Immature natural killer cell (primary cell): Measurements from ENCODE around the gene C17orf114. TPM values are rescaled to one million over a fixed set of nuclear protein-coding genes. Genes with fewer than 3 reads are reported as not detected.

Experiments used
- DNase-seq, 3 donors: peaks; one replicate each; pipeline ENCODE4 v3.0.0; 2022; ENCODE audit warnings: mixed read lengths in 1 of 3
- H3K27ac Mint-ChIP-seq, 6 donors: one replicate each; pipeline ENCODE4 v1.8.0; 2020; ENCODE audit warnings: mixed read lengths in 6 of 6, mild to moderate bottlenecking in 5 of 6, inconsistent platforms in 4 of 6, moderate library complexity in 3 of 6
- H3K27me3 Mint-ChIP-seq, 3 donors: one replicate each; pipeline ENCODE4 v1.8.0; 2020 to 2021; ENCODE audit warnings: low read depth in 3 of 3, mild to moderate bottlenecking in 3 of 3, mixed read lengths in 3 of 3, moderate library complexity in 3 of 3, inconsistent platforms in 1 of 3
- H3K36me3 Mint-ChIP-seq, 3 donors: one replicate each; pipeline ENCODE4 v1.8.0; 2020; ENCODE audit warnings: mixed read lengths in 3 of 3, inconsistent platforms in 2 of 3, mild to moderate bottlenecking in 2 of 3
- H3K4me1 Mint-ChIP-seq, 2 donors: one replicate each; pipeline ENCODE4 v1.8.0; 2020; ENCODE audit warnings: inconsistent platforms in 2 of 2, mild to moderate bottlenecking in 2 of 2, mixed read lengths in 2 of 2, moderate library complexity in 1 of 2
- H3K4me3 Mint-ChIP-seq, 5 donors: one replicate each; pipeline ENCODE4 v1.8.0; 2020; ENCODE audit warnings: mild to moderate bottlenecking in 5 of 5, mixed read lengths in 5 of 5, inconsistent platforms in 3 of 5, moderate library complexity in 3 of 5
- H3K9me3 Mint-ChIP-seq, 6 donors: one replicate each; pipeline ENCODE4 v1.8.0; 2020; ENCODE audit warnings: mild to moderate bottlenecking in 6 of 6, mixed read lengths in 6 of 6, inconsistent platforms in 4 of 6, moderate library complexity in 3 of 6
- polyA plus RNA-seq, 3 donors: library from polyadenylated mRNA; unstranded; fragments of 300-500 nt; fragmentation: Illumina TruSeq; gene quantifications; one replicate each; pipeline ENCODE4 v1.2.3, GENCODE V29; 2021

Gene C17orf114

DNA sequence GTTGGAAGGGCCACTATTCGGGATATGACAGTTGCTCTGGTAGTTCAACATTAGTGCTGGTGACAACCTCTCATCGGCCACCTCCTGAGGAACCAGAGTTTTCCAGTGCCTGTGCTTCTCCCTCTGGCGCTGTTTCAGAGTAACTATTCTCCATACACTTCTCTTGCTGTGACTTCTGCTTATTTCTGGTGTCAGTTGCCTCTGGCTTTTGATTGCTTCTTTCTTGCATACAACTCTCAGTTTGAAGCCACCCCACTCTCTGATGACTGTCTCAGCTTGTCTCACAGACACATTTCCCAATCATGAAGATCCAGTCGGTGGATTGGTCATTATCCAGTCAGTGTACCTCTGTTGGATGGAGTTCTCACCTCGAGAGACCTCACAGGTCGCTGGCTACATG lies 33.8 kb downstream of the C17orf114 start:
- no peak overlapping the region for H3K27ac Mint-ChIP-seq
- no peak overlapping the region for H3K4me3 Mint-ChIP-seq
- no peak for DNase-seq
- no peaks in the 10 kb centered on the region for H3K4me1 Mint-ChIP-seq
- H3K36me3 Mint-ChIP-seq = no peaks in the 10 kb centered on the region
- peaks cover 0 to 1% (median 0%) of the 10 kb centered on the region in 6 donors for H3K9me3 Mint-ChIP-seq
- H3K27me3 Mint-ChIP-seq = peaks cover 3 to 6% (median 5%) of the 10 kb centered on the region in 3 donors

- H3K4me1 Mint-ChIP-seq = no peaks in the 10 kb centered on the region
- H3K27me3 Mint-ChIP-seq = peaks cover 3 to 4% (median 3%) of the 10 kb centered on the region in 3 donors
- H3K4me3 Mint-ChIP-seq = no peak overlapping the region
- no peak for DNase-seq
- H3K27ac Mint-ChIP-seq = no peak overlapping the region
- H3K36me3 Mint-ChIP-seq = no peaks in the 10 kb centered on the region
- no peaks in the 10 kb centered on the region for H3K9me3 Mint-ChIP-seq
Measured at GRCh38 chr17:4766723-4767122, 35.4 kb downstream of the C17orf114 start.

DNA sequence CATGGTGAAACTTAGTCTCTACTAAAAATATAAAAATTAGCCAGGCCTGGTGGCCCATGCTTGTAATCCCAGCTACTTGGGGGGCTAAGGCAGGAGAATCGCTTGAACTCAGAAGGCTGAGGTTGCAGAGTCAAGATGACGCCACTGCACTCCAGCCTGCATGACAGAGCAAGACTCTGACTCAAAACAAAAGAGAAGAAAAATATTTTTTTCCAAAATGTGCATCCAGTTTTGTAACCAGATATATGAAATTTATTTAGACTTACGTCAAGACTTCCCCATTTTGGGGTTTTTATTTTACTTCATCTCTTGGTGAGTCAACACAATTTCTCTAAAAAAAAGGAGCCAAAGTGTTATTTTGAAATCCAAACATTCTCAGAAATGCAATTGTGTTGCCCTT lies 35.9 kb downstream of the C17orf114 start:
- Mint-ChIP-seq H3K4me3 (no peak overlapping the region), H3K27me3 (peaks cover 3% of the 10 kb centered on the region in 3 donors), H3K36me3 (no peaks in the 10 kb centered on the region), H3K9me3 (no peaks in the 10 kb centered on the region), H3K27ac (no peak overlapping the region), H3K4me1 (no peaks in the 10 kb centered on the region)
- no peak for DNase-seq

DNA sequence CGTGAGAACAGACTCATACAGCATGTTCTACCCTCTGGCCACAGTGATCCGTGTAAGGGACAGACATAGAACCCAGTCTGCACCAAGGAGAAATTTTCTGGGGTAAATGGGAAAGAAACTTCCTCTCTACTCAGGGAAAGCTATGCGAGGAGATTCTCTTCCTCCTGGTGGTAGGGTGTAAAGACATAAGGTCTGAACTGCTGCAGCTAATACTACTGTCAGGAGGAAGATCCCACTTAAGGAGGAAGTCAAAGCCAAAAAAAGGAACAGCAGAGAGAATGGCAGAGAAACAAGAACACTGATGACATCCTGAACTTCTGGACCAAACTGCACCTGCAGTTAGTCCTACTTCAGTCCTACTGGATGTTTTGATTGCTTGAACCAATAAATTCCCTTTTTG lies 37.5 kb downstream of the C17orf114 start:
- no peak overlapping the region for H3K27ac Mint-ChIP-seq
- H3K27me3 Mint-ChIP-seq = peaks cover 2 to 3% (median 3%) of the 10 kb centered on the region in 3 donors
- no peak for DNase-seq
- H3K9me3 Mint-ChIP-seq = no peaks in the 10 kb centered on the region
- H3K36me3 Mint-ChIP-seq = no peaks in the 10 kb centered on the region
- H3K4me3 Mint-ChIP-seq = no peak overlapping the region
- H3K4me1 Mint-ChIP-seq = no peaks in the 10 kb centered on the region

GRCh38 chr17:4759776-4760236 lies 42.3 kb downstream of the C17orf114 start:
- H3K4me3 Mint-ChIP-seq = no peak overlapping the region
- peak overlapping the region in 1 of 6 donors; percentile 25 for H3K27ac Mint-ChIP-seq
- DNase-seq = no peak
- H3K4me1 Mint-ChIP-seq = no peaks in the 10 kb centered on the region
- peaks cover 0 to 11% (median 6%) of the 10 kb centered on the region in 3 donors for H3K27me3 Mint-ChIP-seq
- H3K36me3 Mint-ChIP-seq = no peaks in the 10 kb centered on the region
- H3K9me3 Mint-ChIP-seq = no peaks in the 10 kb centered on the region

DNA sequence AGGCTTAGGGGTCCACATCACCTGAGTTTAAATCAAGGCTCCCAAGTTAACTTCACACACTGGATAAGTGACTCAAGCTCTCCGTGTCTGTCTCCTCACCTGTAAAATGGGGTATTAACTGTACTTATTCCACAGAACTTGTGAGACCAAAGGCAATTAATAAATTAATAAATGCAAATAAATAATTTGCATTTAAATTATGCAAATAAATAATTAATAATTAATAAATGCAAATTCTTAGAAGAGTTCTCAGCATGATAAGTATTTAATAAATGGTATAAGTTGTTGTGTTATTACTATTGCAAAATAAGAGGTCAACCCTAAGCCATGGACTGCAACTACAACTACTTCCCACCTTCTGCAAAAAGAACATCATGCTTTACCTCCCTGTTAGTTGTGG lies 48.7 kb downstream of the C17orf114 start:
- H3K4me3 Mint-ChIP-seq = no peak overlapping the region
- DNase-seq = no peak
- peaks cover 10 to 21% (median 13%) of the 10 kb centered on the region in 3 donors for H3K27me3 Mint-ChIP-seq
- no peak overlapping the region for H3K27ac Mint-ChIP-seq
- no peaks in the 10 kb centered on the region for H3K9me3 Mint-ChIP-seq
- no peaks in the 10 kb centered on the region for H3K36me3 Mint-ChIP-seq
- peaks cover 0 to 2% of the 10 kb centered on the region in 2 donors for H3K4me1 Mint-ChIP-seq

DNA sequence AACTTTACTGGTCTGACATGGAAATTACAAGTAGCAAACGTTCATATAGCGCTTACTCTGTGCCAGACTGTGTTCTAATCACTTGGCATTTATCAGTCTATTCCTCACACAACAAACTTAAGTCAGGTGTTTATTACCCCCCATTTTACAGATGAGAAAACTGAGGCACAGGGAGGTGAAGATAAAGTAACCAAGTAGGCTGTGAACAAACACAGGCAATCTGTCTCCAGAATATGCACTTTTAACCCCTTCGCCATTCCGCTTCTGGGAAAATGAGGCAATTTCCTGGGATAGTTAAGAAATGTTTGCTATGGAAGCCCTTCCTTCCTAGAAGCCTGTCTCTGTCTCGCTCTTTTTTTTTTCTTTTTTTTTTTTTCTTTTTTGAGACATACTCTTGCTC lies 50.2 kb downstream of the C17orf114 start:
- Mint-ChIP-seq H3K36me3 (no peaks in the 10 kb centered on the region), H3K4me1 (peaks cover 5 to 12% of the 10 kb centered on the region in 2 donors), H3K27ac (no peak overlapping the region), H3K4me3 (no peak overlapping the region), H3K9me3 (no peaks in the 10 kb centered on the region), H3K27me3 (peaks cover 10 to 17% (median 13%) of the 10 kb centered on the region in 3 donors)
- DNase-seq = no peak

Other genes with a start within 250 kb of the C17orf114 start
- gene MYBBP1A, start 246.9 kb downstream of the C17orf114 start, polyA plus RNA-seq = 10 to 100 TPM in 1 of 3 donors, 1 to 10 TPM in 2; 3.5 to 21.9 (median 7.2) TPM
- not detected for gene GGT6, start 241.8 kb downstream of the C17orf114 start, polyA plus RNA-seq
- not detected for gene SMTNL2, start 217.8 kb downstream of the C17orf114 start, polyA plus RNA-seq
- gene ALOX15, start 160.7 kb downstream of the C17orf114 start, polyA plus RNA-seq = not detected
- gene PELP1, start 98.2 kb downstream of the C17orf114 start, polyA plus RNA-seq = 10 to 100 TPM in 1 of 3 donors, 1 to 10 TPM in 2; 3.8 to 11.1 (median 4.6) TPM
- 10 to 100 TPM; 46.0 to 70.9 (median 60.4) TPM for gene ARRB2, start 91.7 kb downstream of the C17orf114 start, polyA plus RNA-seq
- gene MED11, start 70.9 kb downstream of the C17orf114 start, polyA plus RNA-seq = 10 to 100 TPM; 26.2 to 52.1 (median 37.6) TPM
- not detected for gene ZMYND15, start 62.5 kb downstream of the C17orf114 start, polyA plus RNA-seq
- 1 to 10 TPM; 1.1 to 2.2 (median 1.1) TPM for gene CXCL16, start 62.4 kb downstream of the C17orf114 start, polyA plus RNA-seq
- gene TM4SF5, start 30.4 kb downstream of the C17orf114 start, polyA plus RNA-seq = not detected
- not detected for gene VMO1, start 16.0 kb downstream of the C17orf114 start, polyA plus RNA-seq
- under 1 TPM in 2 of 3 donors, not detected in 1; 0.57 to 0.74 TPM for gene GLTPD2, start 13.4 kb downstream of the C17orf114 start, polyA plus RNA-seq
- 100 to 1,000 TPM; 327 to 701 (median 348) TPM for gene PSMB6, start 6.2 kb downstream of the C17orf114 start, polyA plus RNA-seq
- 1 to 10 TPM in 1 of 3 donors, under 1 TPM in 1, not detected in 1; 0.78 to 2.0 TPM for gene PLD2, start 4.8 kb upstream of the C17orf114 start, polyA plus RNA-seq
- gene MINK1, start 31.0 kb upstream of the C17orf114 start, polyA plus RNA-seq = 10 to 100 TPM in 1 of 3 donors, 1 to 10 TPM in 2; 2.0 to 13.5 (median 3.8) TPM
- gene C17orf107, start 97.2 kb upstream of the C17orf114 start, polyA plus RNA-seq = 1 to 10 TPM in 2 of 3 donors, under 1 TPM in 1; 0.22 to 1.7 (median 1.3) TPM
- gene CHRNE, start 100.8 kb upstream of the C17orf114 start, polyA plus RNA-seq = 1 to 10 TPM; 2.7 to 4.9 (median 3.9) TPM
- 1 to 10 TPM in 1 of 3 donors, under 1 TPM in 1, not detected in 1; 0.38 to 1.3 TPM for gene GP1BA, start 129.9 kb upstream of the C17orf114 start, polyA plus RNA-seq
- gene SLC25A11, start 137.7 kb upstream of the C17orf114 start, polyA plus RNA-seq = 100 to 1,000 TPM; 139 to 196 (median 139) TPM
- 10 to 100 TPM; 62.3 to 78.2 (median 73.1) TPM for gene RNF167, start 137.9 kb upstream of the C17orf114 start, polyA plus RNA-seq
- gene PFN1, start 146.2 kb upstream of the C17orf114 start, polyA plus RNA-seq = 1,000 to 10,000 TPM; 3,573 to 4,444 (median 3,740) TPM
- gene ENO3, start 148.8 kb upstream of the C17orf114 start, polyA plus RNA-seq = 1 to 10 TPM; 1.6 to 4.2 (median 4.1) TPM
- 100 to 1,000 TPM; 117 to 164 (median 155) TPM for gene SPAG7, start 165.5 kb upstream of the C17orf114 start, polyA plus RNA-seq
- 10 to 100 TPM in 2 of 3 donors, 1 to 10 TPM in 1; 2.5 to 22.9 (median 12.0) TPM for gene CAMTA2, start 185.3 kb upstream of the C17orf114 start, polyA plus RNA-seq
- under 1 TPM in 2 of 3 donors, not detected in 1; 0.29 to 0.35 TPM for gene INCA1, start 195.2 kb upstream of the C17orf114 start, polyA plus RNA-seq
- gene KIF1C, start 195.6 kb upstream of the C17orf114 start, polyA plus RNA-seq = 1 to 10 TPM in 2 of 3 donors, under 1 TPM in 1; 0.76 to 5.7 (median 4.0) TPM
- gene SLC52A1, start 233.1 kb upstream of the C17orf114 start, polyA plus RNA-seq = not detected